Measurements from ENCODE around the gene IFIH1. TPM values are rescaled to one million over a fixed set of nuclear protein-coding genes. Genes with fewer than 3 reads are reported as not detected.

Gene IFIH1
- polyA plus RNA-seq, 1 of the 3 experiments (the other 2 are of a cell fraction), result 1.0 TPM

DNA sequence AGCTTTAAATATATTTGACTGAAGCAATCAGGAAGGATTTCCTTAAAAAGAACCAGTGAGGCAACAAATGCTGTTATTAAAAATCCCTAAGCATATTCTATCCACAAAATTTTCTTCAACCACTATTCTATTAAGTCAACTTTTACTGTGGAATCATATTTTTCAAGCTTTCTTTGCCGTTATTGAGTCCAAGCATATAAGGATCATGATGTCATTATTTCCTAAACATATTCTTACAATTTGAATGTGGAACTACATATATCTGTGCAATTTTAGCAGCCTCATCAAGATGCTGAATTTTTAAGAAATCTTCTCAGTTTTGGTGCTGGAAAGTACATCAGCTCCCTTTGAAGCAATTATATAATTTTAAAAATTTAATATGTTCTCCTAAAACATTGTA lies 5.6 kb downstream of the IFIH1 start:
- Histone ChIP-seq H3K9ac (no peak overlapping the region), H3K9me3 (no peaks in the 10 kb centered on the region), H3K4me1 (ENCODE audit: control insufficient read depth in 1 of 2, insufficient read depth in 2 of 2, low read depth in 1 of 2, low read length in 1 of 2) (peaks cover 0 to 3% of the 10 kb centered on the region in 2 experiments; a peak in 2 of 4 replicates), H3F3A (replicated peaks; ENCODE audit: insufficient read depth) (peaks cover 3% of the 10 kb centered on the region), H3K79me2 (ENCODE audit: insufficient read depth) (no peaks in the 10 kb centered on the region), H3K27me3 (ENCODE audit: insufficient read depth) (no peaks in the 10 kb centered on the region), H3K4me3 (ENCODE audit: low read depth in 2 of 2, low read length in 1 of 2) (no peak overlapping the region), H3K9me2 (no peaks in the 10 kb centered on the region), H4K20me1 (ENCODE audit: insufficient read depth) (no peaks in the 10 kb centered on the region), H3K4me2 (no peak overlapping the region), H3K27ac (ENCODE audit: low read depth in 2 of 2, low read length in 1 of 2) (no peak overlapping the region), H2AFZ (ENCODE audit: low read depth) (no peak overlapping the region), H3K36me3 (replicated peaks in 1 of 2; ENCODE audit: control insufficient read depth in 1 of 2, insufficient read depth in 2 of 2, low read length in 1 of 2) (no peaks in the 10 kb centered on the region)
- ChIA-PET POLR2A (no interaction called here), CTCF (interaction anchor here (1.1 to 1.6 kb wide), 2 partner anchors 12 to 123 kb away, joined by 3 to 5 read pairs; no protein-coding TSS in a partner anchor)
- WGBS (ENCODE audit: low lambda C conversion rate), result 65% methylated on average over 1 of the region's 1 CpG
- no peak for DNase-seq
- TF ChIP-seq RXRA (IDR thresholded peaks at IDR 0.05; ENCODE audit: borderline replicate concordance, low read depth), result no peak
- no peak for TF ChIP-seq CTCF (IDR thresholded peaks at IDR 0.05)
- TF ChIP-seq CHD2 (IDR thresholded peaks at IDR 0.05; ENCODE audit: low read length, partially characterized antibody), result no peak
- no peak for TF ChIP-seq FOXJ3 (CRISPR knock-in tag; IDR thresholded peaks at IDR 0.05)
- TF ChIP-seq GABPA (IDR thresholded peaks at IDR 0.05; ENCODE audit: low read depth), result no peak
- TF ChIP-seq NRF1 (IDR thresholded peaks at IDR 0.05; ENCODE audit: low read depth, low read length), result no peak

- Histone ChIP-seq H3K79me2 (ENCODE audit: insufficient read depth) (no peaks in the 10 kb centered on the region), H3K36me3 (replicated peaks in 1 of 2; ENCODE audit: control insufficient read depth in 1 of 2, insufficient read depth in 2 of 2, low read length in 1 of 2) (peaks cover 0 to 5% of the 10 kb centered on the region in 2 experiments), H3K4me3 (ENCODE audit: low read depth in 2 of 2, low read length in 1 of 2) (no peak overlapping the region), H3K27ac (ENCODE audit: low read depth in 2 of 2, low read length in 1 of 2) (no peak overlapping the region), H3K4me2 (no peak overlapping the region), H3K9ac (no peak overlapping the region), H3F3A (replicated peaks; ENCODE audit: insufficient read depth) (no peaks in the 10 kb centered on the region), H4K20me1 (ENCODE audit: insufficient read depth) (no peaks in the 10 kb centered on the region), H3K27me3 (ENCODE audit: insufficient read depth) (no peaks in the 10 kb centered on the region), H2AFZ (ENCODE audit: low read depth) (no peak overlapping the region), H3K9me3 (no peaks in the 10 kb centered on the region), H3K9me2 (no peaks in the 10 kb centered on the region), H3K4me1 (ENCODE audit: control insufficient read depth in 1 of 2, insufficient read depth in 2 of 2, low read depth in 1 of 2, low read length in 1 of 2) (no peaks in the 10 kb centered on the region)
- TF ChIP-seq, protein P1, sequence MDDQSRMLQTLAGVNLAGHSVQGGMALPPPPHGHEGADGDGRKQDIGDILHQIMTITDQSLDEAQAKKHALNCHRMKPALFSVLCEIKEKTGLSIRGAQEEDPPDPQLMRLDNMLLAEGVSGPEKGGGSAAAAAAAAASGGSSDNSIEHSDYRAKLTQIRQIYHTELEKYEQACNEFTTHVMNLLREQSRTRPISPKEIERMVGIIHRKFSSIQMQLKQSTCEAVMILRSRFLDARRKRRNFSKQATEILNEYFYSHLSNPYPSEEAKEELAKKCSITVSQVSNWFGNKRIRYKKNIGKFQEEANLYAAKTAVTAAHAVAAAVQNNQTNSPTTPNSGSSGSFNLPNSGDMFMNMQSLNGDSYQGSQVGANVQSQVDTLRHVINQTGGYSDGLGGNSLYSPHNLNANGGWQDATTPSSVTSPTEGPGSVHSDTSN (IDR thresholded peaks at IDR 0.05), result no peak
- TF ChIP-seq ELF1 (IDR thresholded peaks at IDR 0.05), result no peak
- TF ChIP-seq IRF3 (IDR thresholded peaks at IDR 0.05; ENCODE audit: low read depth, low read length), result no peak
- TF ChIP-seq MXI1 (IDR thresholded peaks at IDR 0.05; ENCODE audit: low read depth, low read length), result no peak
- TF ChIP-seq SIN3A (IDR thresholded peaks at IDR 0.05; ENCODE audit: borderline replicate concordance, low read depth, low read length), result no peak
- TF ChIP-seq, protein P2, sequence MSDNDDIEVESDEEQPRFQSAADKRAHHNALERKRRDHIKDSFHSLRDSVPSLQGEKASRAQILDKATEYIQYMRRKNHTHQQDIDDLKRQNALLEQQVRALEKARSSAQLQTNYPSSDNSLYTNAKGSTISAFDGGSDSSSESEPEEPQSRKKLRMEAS (IDR thresholded peaks at IDR 0.05; ENCODE audit: low read depth), result no peak
- TF ChIP-seq NFIC (IDR thresholded peaks at IDR 0.05; ENCODE audit: borderline replicate concordance), result no peak
- TF ChIP-seq TCF12 (IDR thresholded peaks at IDR 0.05), result no peak
- no peak for DNase-seq
- ChIA-PET POLR2A (no interaction called here), CTCF (interaction anchor here (0.9 to 2.6 kb wide), 3 partner anchors 8 to 11 kb away, joined by 3 to 11 read pairs (median 9); partner anchors contain the start of gene IFIH1)
- 82% methylated on average over 2 of the region's 3 CpGs for WGBS (ENCODE audit: low lambda C conversion rate)
Measured at GRCh38 chr2:162308747-162309503, 9.6 kb downstream of the IFIH1 start.

Data from SK-N-SH (cell line).